ENCODE data around the gene RAB44. TPM values are rescaled to one million over a fixed set of nuclear protein-coding genes. Genes with fewer than 3 reads are reported as not detected.
A peak's percentile ranks its signal among the peaks of the same experiment; 100 is the strongest.

The RAB44 gene
- total RNA-seq, 2 experiments from 2014 or later = 0.05 TPM; not detected in 1

DNA sequence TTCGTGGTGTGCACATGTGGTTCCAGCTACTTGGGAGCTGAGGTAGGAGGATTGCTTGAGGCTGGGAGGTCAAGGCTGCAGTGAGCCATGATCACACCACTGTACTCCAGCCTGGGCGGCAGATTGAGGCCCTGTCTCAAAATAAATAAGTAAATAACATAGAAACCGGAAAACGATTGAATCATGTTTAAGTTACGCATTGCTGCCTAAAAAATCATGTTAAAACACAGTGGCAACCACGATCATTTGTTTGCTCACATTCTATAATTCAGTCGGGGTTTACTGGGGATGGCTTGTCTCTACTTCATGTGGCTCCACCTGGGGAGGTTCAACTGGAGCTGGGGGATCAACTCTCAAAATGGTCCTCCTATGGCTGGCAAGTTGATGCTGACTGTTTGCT, 27.4 kb upstream of the RAB44 start:
- no peak overlapping the region for H3K4me3 Mint-ChIP-seq
- no peak overlapping the region for H3K27ac Mint-ChIP-seq
- no peaks in the 10 kb centered on the region for H3K4me1 Mint-ChIP-seq
- DNase-seq (no peak), ATAC-seq (no peak)
- CTCF ChIA-PET = interaction anchor here (1.3 kb wide), 1 partner anchor 112 kb away, joined by 4 read pairs; no protein-coding TSS in a partner anchor
- H3K27me3 Mint-ChIP-seq = peaks cover 2% of the 10 kb centered on the region
- no peaks in the 10 kb centered on the region for H3K9me3 Mint-ChIP-seq (ENCODE audit: low read depth)
- POLR2A ChIA-PET = no interaction called here
- H3K36me3 Mint-ChIP-seq (ENCODE audit: low read depth) = no peaks in the 10 kb centered on the region
- intact Hi-C loops (cut with DNase I, micrococcal nuclease) = no loop called here

GRCh38 chr6:36671687-36672375, 25.8 kb upstream of the RAB44 start:
- H3K27ac Mint-ChIP-seq = no peak overlapping the region
- no peak for ATAC-seq
- H3K27me3 Mint-ChIP-seq = peaks cover 2% of the 10 kb centered on the region
- H3K4me1 Mint-ChIP-seq = peaks cover 8% of the 10 kb centered on the region
- ChIA-PET POLR2A (no interaction called here), CTCF (interaction anchor here (0.9 to 2.6 kb wide), 5 partner anchors 8 to 160 kb away, joined by 3 to 9 read pairs (median 4); no protein-coding TSS in a partner anchor)
- no peaks in the 10 kb centered on the region for H3K9me3 Mint-ChIP-seq (ENCODE audit: low read depth)
- DNase-seq = no peak
- H3K4me3 Mint-ChIP-seq = no peak overlapping the region
- H3K36me3 Mint-ChIP-seq (ENCODE audit: low read depth) = no peaks in the 10 kb centered on the region
- intact Hi-C loops (cut with DNase I, micrococcal nuclease) = no loop called here

DNA sequence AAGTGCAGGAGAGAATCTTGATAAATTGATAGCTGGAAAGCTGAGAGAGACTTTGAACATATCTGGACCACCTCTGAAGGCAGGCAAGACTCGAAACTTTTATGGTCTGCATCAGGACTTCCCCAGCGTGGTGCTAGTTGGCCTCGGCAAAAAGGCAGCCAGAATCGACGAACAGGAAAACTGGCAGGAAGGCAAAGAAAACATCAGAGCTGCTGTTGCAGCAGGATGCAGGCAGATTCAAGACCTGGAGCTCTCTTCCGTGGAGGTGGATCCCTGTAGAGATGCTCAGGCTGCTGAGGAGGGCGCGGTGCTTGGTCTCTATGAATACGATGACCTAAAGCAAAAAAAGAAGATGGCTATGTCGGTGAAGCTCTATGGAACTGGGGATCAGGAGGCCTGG, 23.7 kb upstream of the RAB44 start:
- H3K4me1 Mint-ChIP-seq = peaks cover 18% of the 10 kb centered on the region
- ATAC-seq (no peak), DNase-seq (no peak)
- intact Hi-C loops (cut with DNase I, micrococcal nuclease) = no loop called here
- peaks cover 4% of the 10 kb centered on the region for H3K36me3 Mint-ChIP-seq (ENCODE audit: low read depth)
- no peaks in the 10 kb centered on the region for H3K9me3 Mint-ChIP-seq (ENCODE audit: low read depth)
- CTCF ChIA-PET = interaction anchor here (0.8 to 2.9 kb wide), 3 partner anchors 58 to 110 kb away, joined by 3 to 9 read pairs (median 4); no protein-coding TSS in a partner anchor
- POLR2A ChIA-PET = no interaction called here
- peaks cover 12% of the 10 kb centered on the region for H3K27me3 Mint-ChIP-seq
- no peak overlapping the region for H3K4me3 Mint-ChIP-seq
- H3K27ac Mint-ChIP-seq = no peak overlapping the region

GRCh38 chr6:36674942-36675341, 22.7 kb upstream of the RAB44 start:
- ATAC-seq (no peak), DNase-seq (no peak)
- Mint-ChIP-seq H3K4me3 (no peak overlapping the region), H3K9me3 (ENCODE audit: low read depth) (no peaks in the 10 kb centered on the region), H3K27ac (no peak overlapping the region), H3K27me3 (peaks cover 12% of the 10 kb centered on the region), H3K4me1 (peaks cover 19% of the 10 kb centered on the region), H3K36me3 (ENCODE audit: low read depth) (peaks cover 5% of the 10 kb centered on the region)
- ChIA-PET POLR2A (no interaction called here), CTCF (interaction anchor here (0.8 to 2.9 kb wide), 3 partner anchors 51 to 84 kb away, joined by 3 to 9 read pairs (median 3); no protein-coding TSS in a partner anchor)
- intact Hi-C loops (cut with DNase I, micrococcal nuclease) = loop anchor here in 1 of 2 experiments (5.0 kb wide), 3 partner anchors 478 to 948 kb away; partner anchors contain the start of genes BRPF3 and MAPK14

- Mint-ChIP-seq H3K36me3 (ENCODE audit: low read depth) (peaks cover 10% of the 10 kb centered on the region), H3K9me3 (ENCODE audit: low read depth) (no peaks in the 10 kb centered on the region), H3K4me1 (peaks cover 28% of the 10 kb centered on the region), H3K27me3 (peaks cover 12% of the 10 kb centered on the region), H3K4me3 (peak overlapping the region; percentile 47), H3K27ac (peak overlapping the region; percentile 40)
- POLR2A ChIA-PET = no interaction called here
- CTCF ChIA-PET = interaction anchor here (0.6 to 1.2 kb wide), 4 partner anchors 61 to 1821 kb away, joined by 3 to 4 read pairs (median 4); no protein-coding TSS in a partner anchor
- no peak for ATAC-seq
- no peak for DNase-seq
- intact Hi-C loops (cut with DNase I, micrococcal nuclease) = loop anchor here in 1 of 2 experiments (5.0 kb wide), 3 partner anchors 479 to 949 kb away; partner anchors contain the start of genes BRPF3 and MAPK14
Observed at GRCh38 chr6:36676141-36677058, 21.2 kb upstream of the RAB44 start.

DNA sequence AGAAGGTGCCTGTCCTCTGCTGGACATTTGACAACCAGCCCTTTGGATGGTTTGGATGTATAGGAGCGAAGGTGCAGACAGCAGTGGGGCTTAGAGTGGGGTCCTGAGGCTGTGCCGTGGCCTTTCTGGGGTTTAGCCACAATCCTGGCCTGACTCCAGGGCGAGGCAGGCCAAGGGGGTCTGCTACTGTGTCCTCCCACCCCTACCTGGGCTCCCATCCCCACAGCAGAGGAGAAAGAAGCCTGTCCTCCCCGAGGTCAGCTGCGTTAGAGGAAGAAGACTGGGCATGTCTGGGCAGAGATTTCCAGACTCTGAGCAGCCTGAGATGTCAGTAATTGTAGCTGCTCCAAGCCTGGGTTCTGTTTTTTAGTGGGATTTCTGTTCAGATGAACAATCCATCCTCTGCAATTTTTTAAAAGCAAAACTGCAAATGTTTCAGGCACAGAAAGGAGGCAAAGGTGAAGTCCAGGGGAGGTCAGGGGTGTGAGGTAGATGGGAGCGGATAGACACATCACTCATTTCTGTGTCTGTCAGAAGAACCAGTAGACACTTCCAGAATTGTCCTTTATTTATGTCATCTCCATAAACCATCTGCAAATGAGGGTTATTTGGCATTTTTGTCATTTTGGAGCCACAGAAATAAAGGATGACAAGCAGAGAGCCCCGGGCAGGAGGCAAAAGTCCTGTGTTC, 20.4 kb upstream of the RAB44 start:
- peaks cover 10% of the 10 kb centered on the region for H3K36me3 Mint-ChIP-seq (ENCODE audit: low read depth)
- no peak for ATAC-seq
- no peaks in the 10 kb centered on the region for H3K9me3 Mint-ChIP-seq (ENCODE audit: low read depth)
- DNase-seq = no peak
- H3K4me1 Mint-ChIP-seq = peaks cover 32% of the 10 kb centered on the region
- H3K27ac Mint-ChIP-seq = no peak overlapping the region
- CTCF ChIA-PET = interaction anchor here (0.6 kb wide), 1 partner anchor 1822 kb away, joined by 4 read pairs; no protein-coding TSS in a partner anchor
- POLR2A ChIA-PET = no interaction called here
- H3K4me3 Mint-ChIP-seq = no peak overlapping the region
- peaks cover 12% of the 10 kb centered on the region for H3K27me3 Mint-ChIP-seq
- intact Hi-C loops (cut with DNase I, micrococcal nuclease) = loop anchor here in 1 of 2 experiments (5.0 kb wide), 3 partner anchors 480 to 950 kb away; partner anchors contain the start of genes BRPF3 and MAPK14

- no peak for ATAC-seq
- intact Hi-C loops (cut with DNase I, micrococcal nuclease) = loop anchor here in 1 of 2 experiments (2.0 to 5.0 kb wide), 4 partner anchors 481 to 951 kb away; partner anchors contain the start of genes BRPF3 and MAPK14
- peak overlapping the region; percentile 85 for H3K4me3 Mint-ChIP-seq
- H3K9me3 Mint-ChIP-seq (ENCODE audit: low read depth) = no peaks in the 10 kb centered on the region
- CTCF ChIA-PET = no interaction called here
- H3K36me3 Mint-ChIP-seq (ENCODE audit: low read depth) = peaks cover 13% of the 10 kb centered on the region
- no peak overlapping the region for H3K27ac Mint-ChIP-seq
- no peak for DNase-seq
- H3K27me3 Mint-ChIP-seq = peaks cover 12% of the 10 kb centered on the region
- H3K4me1 Mint-ChIP-seq = peaks cover 39% of the 10 kb centered on the region
- POLR2A ChIA-PET = interaction anchor here (1.1 kb wide), 1 partner anchor 17 kb away, joined by 4 read pairs; no protein-coding TSS in a partner anchor
Observed at GRCh38 chr6:36677753-36678487, 19.7 kb upstream of the RAB44 start.

DNA sequence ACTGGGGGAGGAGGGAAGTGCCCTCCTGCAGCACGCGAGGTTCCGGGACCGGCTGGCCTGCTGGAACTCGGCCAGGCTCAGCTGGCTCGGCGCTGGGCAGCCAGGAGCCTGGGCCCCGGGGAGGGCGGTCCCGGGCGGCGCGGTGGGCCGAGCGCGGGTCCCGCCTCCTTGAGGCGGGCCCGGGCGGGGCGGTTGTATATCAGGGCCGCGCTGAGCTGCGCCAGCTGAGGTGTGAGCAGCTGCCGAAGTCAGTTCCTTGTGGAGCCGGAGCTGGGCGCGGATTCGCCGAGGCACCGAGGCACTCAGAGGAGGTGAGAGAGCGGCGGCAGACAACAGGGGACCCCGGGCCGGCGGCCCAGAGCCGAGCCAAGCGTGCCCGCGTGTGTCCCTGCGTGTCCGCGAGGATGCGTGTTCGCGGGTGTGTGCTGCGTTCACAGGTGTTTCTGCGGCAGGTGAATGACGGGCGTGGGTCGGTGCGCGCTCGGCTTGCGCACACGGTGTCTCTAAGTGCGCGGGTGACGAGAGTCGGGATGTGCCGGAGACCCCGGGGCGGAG, 19.1 kb upstream of the RAB44 start, which contains the start of gene CDKN1A:
CDKN1A (plus strand) TSS at position 227 of the 555 bp plus-strand sequence. CDS start 5,388 bp downstream, outside the sequence.
- CTCF ChIA-PET = interaction anchor here (0.6 to 3.4 kb wide), 4 partner anchors 16 to 81 kb away, joined by 3 to 11 read pairs (median 3); no protein-coding TSS in a partner anchor
- peaks cover 18% of the 10 kb centered on the region for H3K36me3 Mint-ChIP-seq (ENCODE audit: low read depth)
- POLR2A ChIA-PET = interaction anchor here (0.6 to 1.1 kb wide), 4 partner anchors 17 to 186 kb away, joined by 3 to 7 read pairs (median 4); no protein-coding TSS in a partner anchor
- DNase-seq (peak; percentile 88), ATAC-seq (peak; percentile 61)
- peak within 1 kb of the TSS; percentile 86 for H3K27ac Mint-ChIP-seq
- peaks cover 45% of the 10 kb centered on the region for H3K4me1 Mint-ChIP-seq
- H3K4me3 Mint-ChIP-seq = peak within 1 kb of the TSS; percentile 85
- intact Hi-C loops (cut with DNase I, micrococcal nuclease) = loop anchor here in 1 of 2 experiments (2.0 to 5.0 kb wide), 4 partner anchors 481 to 951 kb away; partner anchors contain the start of genes BRPF3 and MAPK14
- H3K9me3 Mint-ChIP-seq (ENCODE audit: low read depth) = no peaks in the 10 kb centered on the region
- peaks cover 12% of the 10 kb centered on the region for H3K27me3 Mint-ChIP-seq

- Mint-ChIP-seq H3K27me3 (peaks cover 12% of the 10 kb centered on the region), H3K9me3 (ENCODE audit: low read depth) (no peaks in the 10 kb centered on the region), H3K4me1 (peaks cover 50% of the 10 kb centered on the region), H3K4me3 (peak overlapping the region; percentile 85), H3K27ac (peak overlapping the region; percentile 86), H3K36me3 (ENCODE audit: low read depth) (peaks cover 25% of the 10 kb centered on the region)
- DNase-seq (peak; percentile 39), ATAC-seq (no peak)
- ChIA-PET POLR2A (interaction anchor here (0.6 to 1.1 kb wide), 4 partner anchors 16 to 186 kb away, joined by 3 to 7 read pairs (median 4); no protein-coding TSS in a partner anchor), CTCF (interaction anchor here (0.6 to 3.4 kb wide), 8 partner anchors 8 to 159 kb away, joined by 3 to 12 read pairs (median 4); no protein-coding TSS in a partner anchor)
- intact Hi-C loops (cut with DNase I, micrococcal nuclease) = loop anchor here in 1 of 2 experiments (2.0 to 5.0 kb wide), 4 partner anchors 482 to 952 kb away; partner anchors contain the start of genes BRPF3 and MAPK14
Observed at GRCh38 chr6:36679043-36679833, 18.4 kb upstream of the RAB44 start.
